HuH-7.5 (cell line): ENCODE data around the gene YOD1.

Source experiments
- DNase-seq: peaks from one replicate; pipeline ENCODE4 v3.0.0; 2011; ENCODE audit warnings: low spot score

YOD1 gene

DNA sequence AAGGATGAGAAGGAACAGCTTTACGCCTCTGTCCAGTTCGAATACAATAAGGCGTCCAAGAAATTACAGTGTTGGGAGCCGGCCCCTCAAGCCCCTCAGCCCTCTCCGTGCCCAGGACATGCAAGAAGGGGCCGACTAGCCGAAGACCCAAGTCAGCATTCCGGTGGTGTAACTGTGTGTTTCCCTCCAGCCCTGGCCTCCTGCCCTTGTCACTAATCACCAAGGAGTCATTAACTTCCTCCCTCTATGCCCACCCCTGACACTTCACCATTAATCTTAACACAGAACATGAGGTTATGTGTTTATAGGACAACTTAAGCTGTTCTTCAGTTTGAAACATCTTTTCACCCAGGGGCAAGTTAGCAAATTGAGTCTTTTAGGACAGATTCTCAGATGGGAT lies 21.2 kb upstream of the YOD1 start:
- DNase-seq: no peak

- DNase-seq: no peak
These were observed 20.4 kb upstream of the YOD1 start for GRCh38 chr1:207071426-207071825.

- DNase-seq: no peak
These were observed 19.8 kb upstream of the YOD1 start for GRCh38 chr1:207070811-207071210.

GRCh38 chr1:207069858-207070506 lies 19.0 kb upstream of the YOD1 start:
- DNase-seq: no peak

DNA sequence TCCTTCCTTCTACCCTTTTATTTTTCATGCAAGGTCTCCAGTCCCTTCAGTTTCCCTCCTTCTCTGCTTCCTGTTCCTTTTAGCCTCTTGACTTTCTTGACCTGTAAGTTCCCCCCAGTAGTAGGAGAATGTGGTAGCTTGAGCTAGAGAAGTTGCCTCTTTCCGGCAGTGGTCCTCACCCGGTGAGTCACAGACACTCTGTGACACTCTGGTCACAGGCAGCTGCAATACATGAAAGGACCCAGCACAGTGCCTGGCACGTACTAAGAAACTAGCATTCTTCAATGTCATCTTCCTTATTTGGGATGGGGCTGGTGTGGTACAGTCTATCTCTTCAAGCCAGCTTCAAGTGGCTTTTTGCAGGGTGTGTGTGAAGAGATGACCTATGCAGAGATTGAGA lies 18.1 kb upstream of the YOD1 start:
- DNase-seq: no peak

DNA sequence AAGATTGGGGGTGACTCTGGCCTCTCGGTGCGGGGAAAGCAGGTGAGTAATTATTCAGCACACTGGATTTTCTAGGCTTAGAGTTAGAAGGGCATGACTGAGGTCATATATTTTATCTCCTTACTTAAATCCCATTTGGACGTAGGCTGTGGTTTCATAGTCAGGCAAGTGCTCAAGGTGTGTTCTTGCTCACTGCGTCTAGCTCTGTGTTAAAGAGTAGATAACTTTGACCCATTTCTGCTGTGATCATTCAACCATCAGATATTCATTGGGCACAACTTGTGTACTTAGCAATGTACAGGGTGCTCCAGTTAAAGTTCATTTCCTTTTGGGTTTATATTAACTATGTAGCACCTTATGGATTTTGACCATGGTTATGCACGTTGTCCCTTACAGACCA lies 16.7 kb upstream of the YOD1 start:
- DNase-seq: no peak

DNA sequence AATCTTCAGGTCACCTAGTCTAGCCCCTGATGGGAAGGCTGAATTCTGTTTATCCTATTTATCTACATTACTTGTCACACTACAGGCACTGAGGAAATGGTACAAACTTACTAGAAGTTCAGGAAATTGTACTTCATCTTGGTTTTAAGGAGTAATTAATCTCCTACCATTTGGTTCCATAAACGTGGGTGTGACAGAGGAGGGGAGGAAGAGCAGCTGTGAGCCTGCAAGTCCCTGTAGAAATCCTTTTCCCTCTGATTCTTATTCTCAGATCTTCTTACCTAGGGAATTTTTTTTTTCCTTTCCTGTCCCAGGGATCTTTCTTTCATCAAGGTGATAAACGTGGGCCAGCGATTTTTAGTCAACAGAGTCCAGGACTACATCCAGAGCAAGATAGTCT lies 16.2 kb upstream of the YOD1 start:
- no peak for DNase-seq

DNA sequence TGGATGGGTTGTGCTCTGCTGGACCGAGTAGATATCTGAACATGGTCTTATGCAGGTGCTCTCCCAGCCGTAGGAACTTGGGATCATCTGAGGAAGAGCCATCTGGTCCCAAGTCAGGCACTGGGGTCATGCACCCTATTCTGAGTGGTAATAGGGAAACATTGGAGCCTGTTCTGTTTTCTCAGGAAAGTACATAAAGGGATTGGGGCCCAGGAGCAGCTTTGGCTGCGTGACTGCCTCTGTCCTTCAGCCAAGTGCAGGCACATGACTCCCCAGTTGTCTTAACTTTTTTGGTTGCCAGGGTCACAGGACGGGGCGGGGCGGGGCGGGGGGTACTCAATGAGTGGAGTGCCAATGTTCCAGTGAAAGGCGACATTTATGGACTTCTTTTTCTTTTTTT lies 13.6 kb upstream of the YOD1 start:
- DNase-seq: no peak

- DNase-seq: no peak
These were observed 12.0 kb upstream of the YOD1 start for GRCh38 chr1:207063014-207063413.

DNA sequence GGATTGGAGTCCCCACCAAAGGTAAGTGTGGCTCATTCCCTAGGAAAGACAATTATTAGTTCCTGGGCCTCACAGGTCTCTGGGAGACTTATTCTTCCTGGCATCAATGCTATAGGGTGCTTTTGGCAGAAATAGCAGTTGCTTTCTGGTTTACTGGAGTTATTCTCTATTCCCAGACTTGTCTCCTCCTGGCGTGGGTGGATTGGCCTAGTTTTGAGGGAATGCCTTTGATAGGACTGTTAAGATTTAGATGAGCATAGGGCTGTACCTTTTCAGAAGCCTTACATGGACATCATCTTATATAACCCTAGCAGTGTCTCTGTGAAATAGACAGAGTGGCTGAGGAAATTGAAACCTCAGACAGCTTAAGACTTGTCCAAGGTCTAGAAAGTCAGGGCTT lies 11.1 kb upstream of the YOD1 start:
- no peak for DNase-seq

DNA sequence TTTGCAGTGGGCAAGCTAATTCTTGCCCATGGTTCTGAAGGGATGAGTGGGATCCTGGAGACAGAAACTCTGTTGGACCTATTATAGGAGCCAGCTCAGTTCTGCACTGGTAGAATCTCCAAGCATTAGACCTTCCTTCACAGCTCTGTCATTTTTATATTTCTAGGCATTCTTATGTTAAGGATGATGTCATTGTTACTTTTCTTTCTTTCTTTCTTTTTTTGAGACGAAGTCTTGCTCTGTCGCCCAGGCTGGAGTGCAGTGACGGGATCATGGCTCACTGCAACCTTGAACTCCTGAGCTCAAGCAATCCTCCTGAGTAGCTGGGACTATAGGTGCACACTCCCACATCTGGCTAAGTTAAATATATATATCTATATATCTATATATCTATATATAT lies 9.6 kb upstream of the YOD1 start:
- DNase-seq: no peak

- no peak for DNase-seq
These were observed 8.9 kb upstream of the YOD1 start for GRCh38 chr1:207059881-207060280.

DNA sequence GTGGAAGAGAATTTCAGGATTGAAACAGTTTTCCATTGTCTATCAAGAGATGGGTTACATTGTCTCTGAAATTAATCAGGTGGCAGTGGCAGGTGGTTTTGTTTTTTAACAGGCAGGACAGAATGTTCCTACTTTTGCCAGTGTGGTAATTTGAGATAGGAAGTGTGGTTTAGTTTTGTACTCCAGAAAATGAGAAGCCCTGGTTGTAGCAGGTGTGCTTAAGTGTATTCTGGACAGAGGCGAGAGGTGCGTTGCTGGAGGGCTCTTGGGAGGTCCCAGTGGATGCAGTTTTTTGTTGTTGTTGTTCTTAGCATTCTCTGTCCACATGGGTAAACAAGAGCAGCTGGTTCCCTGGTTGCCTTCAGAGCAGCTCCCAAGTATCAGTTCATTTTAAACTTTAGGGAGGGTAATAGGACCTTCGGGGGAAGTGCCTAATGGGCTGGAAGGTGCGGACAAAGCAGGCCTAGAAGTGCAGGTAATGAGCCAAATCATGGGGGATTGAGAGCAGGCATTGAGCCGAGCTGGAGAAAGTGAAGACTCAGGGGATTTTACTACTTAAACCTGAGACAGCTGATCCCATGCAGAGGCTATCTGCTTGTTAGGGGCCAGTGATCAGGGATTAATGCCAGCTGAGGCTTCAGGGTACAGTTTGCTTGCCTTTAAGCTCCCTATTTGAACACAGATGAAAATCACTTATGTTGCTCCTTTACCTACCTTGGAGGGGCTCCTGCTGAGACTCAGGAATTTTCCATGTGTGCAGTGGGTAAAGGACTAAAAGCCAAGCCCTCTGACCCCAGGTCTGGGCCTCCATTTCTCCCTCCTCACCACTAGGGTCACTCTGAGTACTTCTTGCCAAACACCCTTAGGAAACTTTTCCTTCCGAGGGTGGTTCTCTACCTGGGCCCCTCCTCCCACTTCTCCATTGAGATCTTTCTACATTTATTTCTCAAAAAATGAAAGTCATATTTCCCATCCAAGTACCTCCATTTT lies 8.2 kb upstream of the YOD1 start:
- DNase-seq: no peak

DNA sequence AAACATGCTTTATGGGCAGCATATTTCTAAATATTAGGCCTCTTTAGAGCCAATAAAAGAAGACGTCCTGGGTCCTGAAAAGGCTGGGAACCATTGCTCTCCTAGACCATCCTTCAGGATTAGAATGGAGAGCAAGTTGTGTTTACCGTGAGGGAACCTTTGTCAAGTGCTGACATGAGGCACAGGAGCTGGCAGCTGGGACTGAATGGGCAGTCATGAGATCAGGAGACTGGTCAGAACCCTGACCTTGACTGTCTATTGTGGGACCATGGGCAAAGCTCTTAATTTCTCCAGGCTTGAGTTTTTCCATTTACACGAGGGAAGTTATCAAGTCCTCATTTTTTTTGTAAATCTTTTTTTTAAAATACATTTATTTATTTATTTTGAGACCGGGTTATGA lies 7.2 kb upstream of the YOD1 start:
- no peak for DNase-seq

DNA sequence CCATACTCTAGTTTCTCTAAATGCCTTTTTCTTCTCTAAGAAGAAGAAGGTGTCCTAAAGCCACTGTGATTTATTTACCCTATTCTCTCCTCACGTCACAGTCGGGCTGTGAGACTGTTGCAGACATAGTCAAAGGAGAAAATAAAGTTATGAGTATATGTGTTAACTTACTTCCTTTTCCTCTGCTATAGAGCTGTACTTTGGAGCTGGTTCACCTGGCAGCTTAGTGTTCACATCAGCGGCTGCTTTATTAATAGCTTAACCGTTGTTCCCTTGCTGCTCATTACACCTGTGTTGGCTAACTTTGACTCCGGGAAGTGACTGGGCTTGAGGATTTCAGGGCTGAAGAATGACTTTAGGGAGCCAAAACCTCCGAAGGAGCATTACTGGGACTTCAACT lies 5.7 kb upstream of the YOD1 start:
- DNase-seq: no peak

GRCh38 chr1:207055386-207056001 lies 4.5 kb upstream of the YOD1 start:
- DNase-seq: no peak

- DNase-seq: no peak
These were observed 3.5 kb upstream of the YOD1 start for GRCh38 chr1:207054491-207054890.

GRCh38 chr1:207052911-207053769 lies 2.1 kb upstream of the YOD1 start, which contains the start of gene PFKFB2:
TSS of gene PFKFB2 (plus strand) at chr1:207053275. CDS start at chr1:207054718, 1,443 bp downstream.
- DNase-seq: peak; percentile 86

DNA sequence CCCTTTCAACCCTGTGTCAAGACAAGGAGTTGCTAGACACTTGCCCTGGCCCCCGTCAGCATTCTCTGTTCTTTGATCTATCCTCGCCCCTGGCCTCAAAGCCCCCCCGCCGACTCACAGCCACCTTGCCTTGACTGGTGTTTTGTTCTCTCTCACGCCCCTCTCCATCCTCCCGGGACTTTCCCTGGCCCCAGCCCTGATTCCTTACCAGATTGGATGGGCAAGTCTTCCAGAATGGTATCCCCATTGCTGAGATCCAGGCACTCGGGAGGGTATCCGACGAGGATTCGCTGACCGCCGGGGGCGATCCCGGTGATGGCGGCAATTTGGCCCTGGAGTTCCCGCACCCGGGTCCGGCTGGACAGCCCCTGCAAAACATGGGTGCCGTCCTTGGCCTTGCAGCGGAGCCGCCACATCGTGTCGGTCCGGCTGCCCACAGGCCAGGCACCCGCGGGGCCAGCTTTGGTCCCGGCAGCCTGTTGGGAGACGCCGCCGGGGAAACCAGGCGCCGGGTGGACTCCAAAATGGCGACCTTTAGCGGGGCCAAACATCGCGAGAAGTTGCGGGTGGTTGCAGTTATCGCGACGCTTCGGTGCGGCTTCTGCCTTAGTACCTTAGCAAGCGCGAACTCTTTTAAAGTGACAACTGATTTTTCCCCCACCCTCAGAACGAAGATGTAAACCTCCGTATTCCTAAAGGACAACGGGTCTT lies 373 bp downstream of the YOD1 start:
- DNase-seq: peak; percentile 45

DNA sequence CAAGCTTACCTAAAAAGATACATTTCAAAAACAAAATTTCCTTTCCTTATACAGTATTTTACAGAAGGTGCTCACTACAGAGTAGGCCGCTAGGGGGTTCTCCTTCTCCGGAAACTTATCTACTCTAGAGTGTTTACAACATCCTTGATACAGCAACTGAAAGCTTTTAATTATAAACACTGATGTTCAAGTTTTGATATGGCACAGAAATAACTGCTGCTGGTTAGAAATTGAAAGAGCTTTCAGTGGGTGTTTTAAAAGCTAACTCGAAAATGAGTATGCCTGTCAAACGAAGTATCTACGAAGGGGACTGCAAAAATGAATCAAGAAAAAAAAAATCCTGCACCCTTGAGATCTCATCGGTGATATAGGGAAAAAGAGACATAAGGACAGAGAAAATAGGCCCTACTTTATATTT lies 1.0 kb downstream of the YOD1 start:
- peak; percentile 40 for DNase-seq

DNA sequence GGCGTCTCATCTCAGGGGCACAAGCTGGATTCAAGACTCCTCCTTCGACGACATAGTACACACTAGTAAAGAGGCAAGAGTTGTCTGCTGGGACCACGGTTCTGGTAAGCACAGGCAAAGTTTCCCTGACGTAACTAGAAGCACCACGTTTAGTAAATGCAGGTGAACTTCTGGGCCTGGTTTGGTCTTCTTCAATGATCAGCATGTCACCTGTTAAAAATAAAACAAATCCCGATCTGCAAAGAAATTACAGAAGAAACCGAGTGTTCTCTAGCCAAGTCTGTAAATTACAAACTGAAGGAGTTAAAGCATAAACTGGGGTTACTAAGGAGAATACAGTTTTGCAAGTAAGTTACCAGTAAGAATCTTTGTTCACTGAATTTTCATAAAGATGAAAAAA lies 1.5 kb downstream of the YOD1 start:
- no peak for DNase-seq
